ENCODE measurements around the gene PDE6C. TPM values are rescaled to one million over a fixed set of nuclear protein-coding genes. Genes with fewer than 3 reads are reported as not detected.

PDE6C gene
- total RNA-seq: not detected

DNA sequence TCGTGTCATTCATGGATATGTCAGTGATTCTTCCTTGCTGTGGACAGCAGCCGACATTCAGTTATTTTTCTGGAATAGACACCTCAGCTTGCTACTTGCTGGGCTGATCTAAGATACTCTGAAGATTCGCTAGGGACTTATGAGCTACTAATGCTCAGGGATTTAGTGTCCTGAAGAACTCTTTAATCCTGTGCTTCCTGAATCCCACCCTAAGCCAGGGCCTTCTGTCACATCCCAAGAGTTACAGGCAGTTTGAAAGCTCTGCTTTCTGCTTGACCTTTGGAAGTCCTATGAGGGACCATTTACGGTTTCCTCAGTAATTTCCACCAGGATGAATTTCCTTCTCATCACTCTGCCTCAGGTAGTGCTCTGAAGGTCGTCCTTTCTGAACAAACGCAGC lies at the start of gene PDE6C:
Gene PDE6C (plus strand): TSS at position 227 of the 400 bp plus-strand sequence. CDS start 189 bp downstream, outside the sequence.
- intact Hi-C loops (cut with micrococcal nuclease): no loop called here
- Mint-ChIP-seq H3K36me3 (no peaks in the 10 kb centered on the region), H3K9me3 (peaks cover 4% of the 10 kb centered on the region), H3K4me3 (no peak within 1 kb of the TSS), H3K27ac (no peak within 1 kb of the TSS), H3K27me3 (peaks cover 7% of the 10 kb centered on the region), H3K4me1 (ENCODE audit: low read depth) (no peaks in the 10 kb centered on the region)
- no peak for DNase-seq
- ChIA-PET CTCF (no interaction called here), POLR2A (no interaction called here)

DNA sequence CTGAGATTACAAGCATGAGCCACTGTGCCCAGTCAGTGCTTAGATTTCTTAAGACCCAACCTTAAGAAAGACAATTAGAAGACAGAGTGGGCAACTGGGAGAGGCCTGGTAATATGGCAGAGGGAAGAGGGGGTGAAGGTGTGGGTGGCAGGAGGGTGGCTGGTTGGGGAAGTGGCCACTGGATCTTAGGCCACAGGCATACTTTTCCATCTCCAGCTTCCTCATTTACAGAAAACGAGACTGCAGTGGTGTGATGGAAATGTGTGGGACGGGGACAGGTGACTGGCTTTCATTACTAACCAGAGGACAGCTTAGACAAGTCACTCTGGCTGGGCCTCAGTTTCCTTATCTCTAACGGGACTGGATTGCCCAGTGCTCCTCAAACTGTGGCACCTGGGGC lies 46.9 kb upstream of the PDE6C start:
- intact Hi-C loops (cut with micrococcal nuclease): no loop called here

DNA sequence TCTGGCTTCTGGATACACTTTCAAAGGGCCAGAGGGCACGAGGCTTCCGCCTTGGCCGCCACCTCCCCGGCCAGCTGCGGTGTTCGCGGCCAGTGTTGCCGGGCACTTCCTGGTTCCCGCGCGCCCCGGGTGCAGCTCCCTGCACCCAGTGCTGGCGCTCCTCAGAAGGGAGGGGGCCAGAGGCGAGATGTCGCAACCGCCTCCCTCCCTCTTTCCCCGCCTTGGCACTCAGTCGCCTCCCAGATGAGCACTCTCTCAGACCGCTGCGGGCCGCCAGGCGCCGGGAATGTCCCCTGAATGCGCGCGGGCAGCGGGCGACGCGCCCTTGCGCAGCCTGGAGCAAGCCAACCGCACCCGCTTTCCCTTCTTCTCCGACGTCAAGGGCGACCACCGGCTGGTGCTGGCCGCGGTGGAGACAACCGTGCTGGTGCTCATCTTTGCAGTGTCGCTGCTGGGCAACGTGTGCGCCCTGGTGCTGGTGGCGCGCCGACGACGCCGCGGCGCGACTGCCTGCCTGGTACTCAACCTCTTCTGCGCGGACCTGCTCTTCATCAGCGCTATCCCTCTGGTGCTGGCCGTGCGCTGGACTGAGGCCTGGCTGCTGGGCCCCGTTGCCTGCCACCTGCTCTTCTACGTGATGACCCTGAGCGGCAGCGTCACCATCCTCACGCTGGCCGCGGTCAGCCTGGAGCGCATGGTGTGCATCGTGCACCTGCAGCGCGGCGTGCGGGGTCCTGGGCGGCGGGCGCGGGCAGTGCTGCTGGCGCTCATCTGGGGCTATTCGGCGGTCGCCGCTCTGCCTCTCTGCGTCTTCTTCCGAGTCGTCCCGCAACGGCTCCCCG lies 45.7 kb upstream of the PDE6C start, which contains the start of gene FFAR4:
Gene FFAR4 (plus strand): TSS at position 231 of the 842 bp plus-strand sequence. CDS start 56 bp downstream, at position 287.
- CTCF ChIA-PET: no interaction called here
- intact Hi-C loops (cut with micrococcal nuclease): no loop called here
- POLR2A ChIA-PET: no interaction called here
- no peak within 1 kb of the TSS for H3K4me3 Mint-ChIP-seq
- H3K4me1 Mint-ChIP-seq (ENCODE audit: low read depth): peaks cover 2% of the 10 kb centered on the region
- no peaks in the 10 kb centered on the region for H3K9me3 Mint-ChIP-seq
- no peak within 1 kb of the TSS for H3K27ac Mint-ChIP-seq
- peaks cover 39% of the 10 kb centered on the region for H3K27me3 Mint-ChIP-seq
- no peaks in the 10 kb centered on the region for H3K36me3 Mint-ChIP-seq
- no peak for DNase-seq

More for the DNA sequence above, 46.9 kb upstream of the PDE6C start:
- Mint-ChIP-seq H3K27ac (no peak overlapping the region), H3K36me3 (no peaks in the 10 kb centered on the region), H3K4me3 (no peak overlapping the region), H3K9me3 (no peaks in the 10 kb centered on the region), H3K4me1 (ENCODE audit: low read depth) (peaks cover 2% of the 10 kb centered on the region), H3K27me3 (peaks cover 34% of the 10 kb centered on the region)
- ChIA-PET CTCF (no interaction called here), POLR2A (no interaction called here)
- no peak for DNase-seq

DNA sequence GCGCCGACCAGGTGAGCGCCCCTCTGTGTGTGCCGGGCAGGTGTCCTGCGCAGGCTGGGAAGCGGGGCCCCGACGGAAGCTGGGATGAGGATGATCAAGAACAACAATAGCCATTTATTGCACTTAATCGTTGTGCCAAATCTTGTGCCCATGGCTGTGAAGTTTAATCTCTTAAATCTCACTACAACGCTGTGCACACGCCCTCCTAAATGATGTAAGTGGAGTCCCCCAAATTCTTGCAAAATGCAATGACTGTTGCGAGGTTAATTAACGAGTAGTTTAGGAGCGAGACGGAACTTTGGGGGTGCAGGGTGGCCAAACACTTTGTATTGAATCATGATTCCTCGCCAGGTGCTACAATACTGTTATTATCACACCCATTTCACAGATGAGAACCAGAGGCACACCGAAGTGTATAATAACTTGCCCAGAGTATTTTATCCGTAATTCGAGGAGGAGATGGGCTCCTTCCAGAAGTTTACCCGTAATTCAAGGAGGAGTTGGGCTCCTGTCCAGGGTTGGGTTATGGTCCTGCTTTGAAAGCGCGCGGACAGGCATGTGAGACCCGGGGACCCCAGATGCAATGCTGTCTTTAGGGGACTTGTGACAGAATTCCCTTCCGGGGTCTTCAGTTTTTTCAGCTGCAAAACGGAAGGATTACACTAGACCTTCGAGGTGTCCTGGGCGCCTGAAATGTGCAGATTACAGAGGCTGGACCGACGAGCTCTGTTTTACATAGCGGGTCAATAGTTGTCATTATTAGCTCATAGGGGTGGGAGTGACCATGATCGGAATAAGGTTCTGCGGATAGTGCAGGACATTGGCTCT lies 44.8 kb upstream of the PDE6C start:
- no peak overlapping the region for H3K27ac Mint-ChIP-seq
- CTCF ChIA-PET: no interaction called here
- intact Hi-C loops (cut with micrococcal nuclease): no loop called here
- no peak overlapping the region for H3K4me3 Mint-ChIP-seq
- DNase-seq: no peak
- peaks cover 39% of the 10 kb centered on the region for H3K27me3 Mint-ChIP-seq
- H3K9me3 Mint-ChIP-seq: no peaks in the 10 kb centered on the region
- POLR2A ChIA-PET: no interaction called here
- H3K36me3 Mint-ChIP-seq: no peaks in the 10 kb centered on the region
- H3K4me1 Mint-ChIP-seq (ENCODE audit: low read depth): peaks cover 2% of the 10 kb centered on the region

DNA sequence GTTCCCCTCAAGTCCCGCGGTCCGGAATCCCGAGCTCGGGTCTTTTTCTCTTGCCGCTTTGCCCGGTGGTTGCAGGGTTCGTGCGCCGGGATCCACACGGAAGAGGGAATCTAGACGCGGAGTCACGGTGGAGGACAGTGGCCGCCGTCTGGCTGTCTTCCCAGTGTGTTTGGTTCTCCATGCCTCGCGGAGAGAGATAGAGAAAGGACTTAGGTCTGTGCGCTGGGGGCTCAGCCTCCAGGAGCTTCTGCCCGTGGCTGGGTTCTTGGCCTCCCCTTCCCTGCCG lies 44.3 kb upstream of the PDE6C start:
- Mint-ChIP-seq H3K36me3 (no peaks in the 10 kb centered on the region), H3K4me1 (ENCODE audit: low read depth) (peaks cover 2% of the 10 kb centered on the region), H3K4me3 (no peak overlapping the region), H3K27ac (no peak overlapping the region), H3K9me3 (no peaks in the 10 kb centered on the region), H3K27me3 (peaks cover 39% of the 10 kb centered on the region)
- DNase-seq: no peak
- ChIA-PET CTCF (no interaction called here), POLR2A (no interaction called here)
- intact Hi-C loops (cut with micrococcal nuclease): no loop called here

DNA sequence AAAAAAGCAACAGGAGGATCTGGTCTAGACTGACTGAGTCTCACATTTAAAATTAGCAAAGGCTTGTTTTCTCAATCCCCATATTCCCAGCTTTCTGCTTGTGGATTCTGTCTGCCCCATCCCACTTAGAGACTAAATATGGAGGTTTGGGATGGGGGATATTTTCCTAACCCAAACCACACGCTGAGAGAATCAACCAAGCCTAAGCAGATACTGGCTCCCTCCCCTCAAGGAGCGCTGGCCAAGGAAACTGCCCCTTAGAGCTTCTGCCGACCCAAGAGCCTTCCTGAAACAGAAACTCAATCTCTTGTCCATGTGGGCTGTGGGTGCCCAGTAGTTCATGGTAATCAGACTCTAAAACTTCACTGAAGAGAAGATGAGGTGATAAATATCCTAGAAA lies 42.0 kb upstream of the PDE6C start:
- ChIA-PET POLR2A (no interaction called here), CTCF (no interaction called here)
- peaks cover 8% of the 10 kb centered on the region for H3K4me1 Mint-ChIP-seq (ENCODE audit: low read depth)
- H3K9me3 Mint-ChIP-seq: no peaks in the 10 kb centered on the region
- H3K4me3 Mint-ChIP-seq: no peak overlapping the region
- intact Hi-C loops (cut with micrococcal nuclease): no loop called here
- H3K36me3 Mint-ChIP-seq: no peaks in the 10 kb centered on the region
- no peak overlapping the region for H3K27ac Mint-ChIP-seq
- peaks cover 43% of the 10 kb centered on the region for H3K27me3 Mint-ChIP-seq
- DNase-seq: no peak

DNA sequence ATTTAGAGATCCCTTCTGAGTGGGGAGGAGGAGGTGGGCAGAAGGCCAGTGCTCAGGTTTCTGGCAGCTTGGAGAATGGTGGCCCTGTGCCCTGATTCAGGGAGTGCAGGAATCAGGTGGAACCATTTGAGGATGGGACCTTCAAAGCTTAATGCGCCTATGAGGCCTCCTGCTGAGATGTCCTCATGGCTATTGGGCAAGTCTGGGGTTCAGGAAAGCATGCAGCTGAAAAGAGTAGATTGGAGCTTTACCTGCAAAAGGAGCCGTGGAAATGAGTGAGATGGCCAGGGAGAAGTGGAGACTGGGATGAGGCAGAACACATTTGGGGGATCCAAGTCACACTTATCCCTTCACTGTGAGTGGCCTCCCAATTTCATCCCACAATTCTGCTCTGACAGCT lies 39.7 kb upstream of the PDE6C start:
- intact Hi-C loops (cut with micrococcal nuclease): no loop called here
- no peaks in the 10 kb centered on the region for H3K9me3 Mint-ChIP-seq
- ChIA-PET CTCF (interaction anchor here (1.1 kb wide), 1 partner anchor 18 kb away, joined by 3 read pairs; no protein-coding TSS in a partner anchor), POLR2A (no interaction called here)
- peaks cover 5% of the 10 kb centered on the region for H3K4me1 Mint-ChIP-seq (ENCODE audit: low read depth)
- peaks cover 30% of the 10 kb centered on the region for H3K27me3 Mint-ChIP-seq
- H3K27ac Mint-ChIP-seq: no peak overlapping the region
- no peaks in the 10 kb centered on the region for H3K36me3 Mint-ChIP-seq
- H3K4me3 Mint-ChIP-seq: no peak overlapping the region
- DNase-seq: no peak

DNA sequence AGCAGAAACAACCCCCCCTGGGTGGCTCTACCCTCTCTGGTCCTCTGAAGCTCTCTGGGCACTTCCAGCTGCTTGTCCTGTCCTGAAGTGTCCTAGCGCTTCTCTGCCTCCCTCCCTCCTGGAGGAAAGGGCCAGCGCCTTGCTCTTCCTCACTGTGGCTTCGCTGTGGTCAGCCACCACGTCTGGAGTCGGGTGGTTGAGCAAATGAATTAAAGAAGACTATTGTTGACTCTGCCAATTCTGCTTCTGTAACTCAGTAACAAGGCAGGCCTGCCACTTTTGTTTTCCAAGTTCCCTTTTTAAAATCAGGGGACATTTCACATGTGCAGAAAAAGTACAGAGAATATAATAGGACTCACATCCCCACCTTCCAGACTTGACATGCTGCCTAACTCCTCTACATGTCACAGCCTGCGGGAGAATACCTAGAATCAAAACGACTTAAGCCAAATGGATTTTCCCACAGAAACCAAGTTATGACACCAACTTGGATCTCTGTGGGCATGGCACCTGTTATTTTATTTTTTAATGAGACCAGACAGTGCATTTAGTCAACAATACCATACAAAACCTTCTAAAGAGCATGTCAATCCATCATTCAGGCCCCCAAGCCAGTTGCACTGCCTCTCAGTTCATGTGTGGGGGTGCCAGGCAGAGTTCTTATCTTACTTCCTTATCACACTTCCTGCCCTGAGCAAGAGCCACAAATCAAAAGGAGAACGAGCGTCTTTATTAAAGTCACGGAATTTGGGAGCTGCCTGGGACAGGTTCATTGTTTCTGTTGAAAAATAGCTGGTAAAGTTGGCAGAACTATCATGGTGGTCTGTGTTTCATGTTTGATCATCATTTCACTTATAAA lies 39.1 kb upstream of the PDE6C start:
- Mint-ChIP-seq H3K9me3 (no peaks in the 10 kb centered on the region), H3K27me3 (peaks cover 24% of the 10 kb centered on the region), H3K36me3 (no peaks in the 10 kb centered on the region), H3K27ac (no peak overlapping the region), H3K4me3 (no peak overlapping the region), H3K4me1 (ENCODE audit: low read depth) (peaks cover 5% of the 10 kb centered on the region)
- ChIA-PET CTCF (no interaction called here), POLR2A (no interaction called here)
- intact Hi-C loops (cut with micrococcal nuclease): no loop called here
- no peak for DNase-seq

DNA sequence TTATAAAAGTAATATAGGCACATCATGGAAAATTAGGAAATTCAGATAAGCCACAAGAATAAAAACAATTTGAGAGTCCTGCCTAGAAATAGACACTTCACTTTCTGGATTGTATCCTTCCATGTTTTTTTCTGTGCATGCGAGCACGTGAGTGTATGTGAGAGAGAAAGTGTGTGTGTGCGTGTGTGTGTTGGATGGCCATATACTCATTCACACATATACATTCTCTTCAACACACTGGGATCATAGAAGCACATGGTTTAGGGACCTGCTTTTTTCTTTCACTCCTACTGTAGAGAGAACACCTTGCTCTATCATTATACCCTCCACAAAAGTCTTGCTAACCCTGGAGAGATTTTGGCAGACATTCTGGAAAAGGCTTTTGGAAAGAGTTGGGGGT lies 38.4 kb upstream of the PDE6C start:
- Mint-ChIP-seq H3K27me3 (peaks cover 20% of the 10 kb centered on the region), H3K27ac (no peak overlapping the region), H3K4me3 (no peak overlapping the region), H3K4me1 (ENCODE audit: low read depth) (peaks cover 5% of the 10 kb centered on the region), H3K36me3 (no peaks in the 10 kb centered on the region), H3K9me3 (no peaks in the 10 kb centered on the region)
- ChIA-PET POLR2A (no interaction called here), CTCF (no interaction called here)
- intact Hi-C loops (cut with micrococcal nuclease): no loop called here
- DNase-seq: no peak

DNA sequence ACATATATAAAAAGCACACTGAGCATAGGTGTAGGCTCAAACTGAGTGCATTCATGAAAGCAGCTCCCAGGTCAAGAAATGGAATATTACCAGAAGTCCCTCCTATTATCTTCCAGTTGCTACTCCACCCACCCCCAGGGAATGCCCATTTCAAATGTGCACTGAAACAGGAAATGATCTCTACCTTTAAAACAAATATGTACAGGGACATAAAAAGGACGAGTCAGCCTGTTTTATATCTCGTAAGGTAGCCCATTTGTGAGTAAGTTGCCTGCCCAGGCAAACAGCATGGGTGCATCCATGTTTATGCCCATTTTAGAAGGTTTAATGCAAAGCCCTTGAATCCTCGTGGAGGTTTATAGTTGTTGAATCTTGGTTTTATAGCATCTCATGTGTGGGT lies 35.4 kb upstream of the PDE6C start:
- H3K9me3 Mint-ChIP-seq: peaks cover 11% of the 10 kb centered on the region
- no peak overlapping the region for H3K4me3 Mint-ChIP-seq
- ChIA-PET POLR2A (no interaction called here), CTCF (no interaction called here)
- peaks cover 5% of the 10 kb centered on the region for H3K4me1 Mint-ChIP-seq (ENCODE audit: low read depth)
- peaks cover 11% of the 10 kb centered on the region for H3K27me3 Mint-ChIP-seq
- H3K27ac Mint-ChIP-seq: no peak overlapping the region
- no peaks in the 10 kb centered on the region for H3K36me3 Mint-ChIP-seq
- intact Hi-C loops (cut with micrococcal nuclease): no loop called here
- no peak for DNase-seq

DNA sequence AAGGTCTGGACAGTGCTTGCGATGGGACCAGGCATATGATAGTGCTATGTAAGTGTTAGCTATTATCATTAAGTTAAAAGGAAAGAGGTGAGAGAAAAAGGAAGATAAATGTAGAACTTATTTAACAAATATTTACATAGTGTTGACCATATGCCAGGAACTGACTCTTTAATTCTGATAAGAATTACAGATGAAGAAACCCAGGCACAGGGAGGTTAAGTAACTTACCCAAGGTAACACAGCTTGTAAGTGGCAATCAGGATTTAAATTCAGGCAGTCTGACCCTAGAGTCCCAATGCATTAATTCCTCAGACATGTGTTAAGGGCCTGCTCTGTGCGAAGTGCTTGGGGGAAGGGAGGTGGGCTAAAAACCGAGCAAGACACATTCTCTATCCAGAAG lies 34.8 kb upstream of the PDE6C start:
- Mint-ChIP-seq H3K27me3 (peaks cover 11% of the 10 kb centered on the region), H3K4me1 (ENCODE audit: low read depth) (peaks cover 5% of the 10 kb centered on the region), H3K9me3 (peaks cover 11% of the 10 kb centered on the region), H3K36me3 (no peaks in the 10 kb centered on the region), H3K27ac (no peak overlapping the region), H3K4me3 (no peak overlapping the region)
- intact Hi-C loops (cut with micrococcal nuclease): no loop called here
- DNase-seq: no peak
- CTCF ChIA-PET: no interaction called here
- POLR2A ChIA-PET: interaction anchor here (0.7 kb wide), 1 partner anchor 121 kb away, joined by 3 read pairs; no protein-coding TSS in a partner anchor

DNA sequence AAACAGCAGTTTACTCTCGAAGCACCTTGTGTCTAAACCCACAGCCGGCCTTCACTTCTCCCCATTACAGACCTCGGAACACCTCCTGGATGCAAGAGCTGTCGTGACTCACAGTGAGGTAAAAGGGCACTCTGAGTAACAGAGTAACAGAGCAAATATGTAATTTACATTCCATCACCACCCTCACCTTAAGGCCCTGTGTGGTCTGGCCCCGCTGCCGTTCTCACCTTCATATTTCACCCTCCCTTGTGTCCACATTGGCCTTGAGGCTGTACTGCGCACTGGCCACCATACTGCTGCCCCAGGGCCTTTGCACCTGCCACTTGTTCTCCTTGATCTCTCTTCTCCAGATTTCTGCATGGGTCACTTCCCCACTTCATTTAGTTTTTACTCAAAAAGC lies 33.2 kb upstream of the PDE6C start:
- Mint-ChIP-seq H3K9me3 (peaks cover 11% of the 10 kb centered on the region), H3K36me3 (no peaks in the 10 kb centered on the region), H3K4me1 (ENCODE audit: low read depth) (no peaks in the 10 kb centered on the region), H3K4me3 (no peak overlapping the region), H3K27me3 (peaks cover 4% of the 10 kb centered on the region), H3K27ac (no peak overlapping the region)
- ChIA-PET POLR2A (no interaction called here), CTCF (no interaction called here)
- DNase-seq: no peak
- intact Hi-C loops (cut with micrococcal nuclease): no loop called here

Measured in activated CD4-positive, alpha-beta memory T cell treated with anti-CD3 and anti-CD28 coated beads for 36 hours (primary cell).